ENCODE results near the gene CLCN7.
"Not testable (repeated sequence)": the region's sequence is repeated elsewhere in the genome, so short reads cannot be mapped to it uniquely, and the experiment has no call there.

Gene CLCN7

GRCh38 chr16:1445518-1446203, 29.2 kb downstream of the CLCN7 start:
- DNase-seq (ENCODE audit: low read depth in 2 of 3, low spot score in 1 of 3), result no peak

GRCh38 chr16:1444730-1445517, 29.9 kb downstream of the CLCN7 start:
- DNase-seq (ENCODE audit: low read depth in 2 of 3, low spot score in 1 of 3), result no peak

GRCh38 chr16:1443980-1444729, 30.7 kb downstream of the CLCN7 start, which contains the start of gene CCDC154:
CCDC154 (minus strand) TSS chr16:1444556; CDS start chr16:1444322, 234 bp downstream.
- no peak for DNase-seq (ENCODE audit: low read depth in 2 of 3, low spot score in 1 of 3)

- DNase-seq (ENCODE audit: low read depth in 2 of 3, low spot score in 1 of 3), result no peak
Observed at GRCh38 chr16:1443403-1443973, 31.3 kb downstream of the CLCN7 start.

GRCh38 chr16:1442697-1443096, 32.1 kb downstream of the CLCN7 start:
- DNase-seq (ENCODE audit: low read depth in 2 of 3, low spot score in 1 of 3), result no peak

- DNase-seq (ENCODE audit: low read depth in 2 of 3, low spot score in 1 of 3), result no peak
Observed at GRCh38 chr16:1441391-1441829, 33.4 kb downstream of the CLCN7 start.

GRCh38 chr16:1439699-1440074, 35.1 kb downstream of the CLCN7 start:
- DNase-seq (ENCODE audit: low read depth in 2 of 3, low spot score in 1 of 3), result not testable (repeated sequence)

GRCh38 chr16:1439058-1439698, 35.6 kb downstream of the CLCN7 start:
- no peak for DNase-seq (ENCODE audit: low read depth in 2 of 3, low spot score in 1 of 3)

GRCh38 chr16:1438229-1439057, 36.4 kb downstream of the CLCN7 start:
- no peak for DNase-seq (ENCODE audit: low read depth in 2 of 3, low spot score in 1 of 3)

- no peak for DNase-seq (ENCODE audit: low read depth in 2 of 3, low spot score in 1 of 3)
Observed at GRCh38 chr16:1437606-1438005, 37.2 kb downstream of the CLCN7 start.

- DNase-seq (ENCODE audit: low read depth in 2 of 3, low spot score in 1 of 3), result no peak
Observed at GRCh38 chr16:1436731-1437355, 38.0 kb downstream of the CLCN7 start.

- DNase-seq (ENCODE audit: low read depth in 2 of 3, low spot score in 1 of 3), result no peak
Observed at GRCh38 chr16:1435921-1436697, 38.7 kb downstream of the CLCN7 start.

- DNase-seq (ENCODE audit: low read depth in 2 of 3, low spot score in 1 of 3), result no peak
Observed at GRCh38 chr16:1434644-1435592, 39.9 kb downstream of the CLCN7 start.

GRCh38 chr16:1433756-1434155, 41.1 kb downstream of the CLCN7 start:
- DNase-seq (ENCODE audit: low read depth in 2 of 3, low spot score in 1 of 3), result no peak

- no peak for DNase-seq (ENCODE audit: low read depth in 2 of 3, low spot score in 1 of 3)
Observed at GRCh38 chr16:1433263-1433560, 41.6 kb downstream of the CLCN7 start.

- no peak for DNase-seq (ENCODE audit: low read depth in 2 of 3, low spot score in 1 of 3)
Observed at GRCh38 chr16:1432388-1433262, 42.2 kb downstream of the CLCN7 start.

All from stimulated activated CD4-positive, alpha-beta T cell treated with anti-CD3 and anti-CD28 coated beads, Interleukin-12 subunit alpha, Interleukin-12 subunit beta, amount 100 ng/mL, for 48 hours (primary cell).